ENCODE results near the gene HERC5. TPM values are rescaled to one million over a fixed set of nuclear protein-coding genes. Genes with fewer than 3 reads are reported as not detected.

Gene HERC5
- total RNA-seq, 1 experiment from 2014 or later: 7.2 TPM

GRCh38 chr4:88467392-88467791 is 10.5 kb downstream of the HERC5 start:
- H3K9me3 ChIP-seq (ENCODE audit: control insufficient read depth in 1 of 2, insufficient read depth in 1 of 2, low read depth in 1 of 2, low read length in 2 of 2): no peaks in the 10 kb centered on the region
- no peaks in the 10 kb centered on the region for H3K9me2 ChIP-seq (ENCODE audit: insufficient read depth)
- H4K20me1 ChIP-seq (ENCODE audit: insufficient read depth): no peaks in the 10 kb centered on the region
- H2AFZ ChIP-seq (ENCODE audit: low read depth, low read length, poor library complexity, severe bottlenecking): no peak overlapping the region
- no peaks in the 10 kb centered on the region for H3K79me2 ChIP-seq (ENCODE audit: insufficient read depth, low read length)
- H3K27me3 ChIP-seq (ENCODE audit: insufficient read depth, low read length): no peaks in the 10 kb centered on the region
- POLR2A ChIA-PET: no interaction called here
- TF ChIP-seq ZFX (IDR thresholded peaks at IDR 0.05) (no peak), TCF7L2 (IDR thresholded peaks at IDR 0.05; ENCODE audit: borderline replicate concordance, extremely low read depth, insufficient read depth, insufficient read length) (no peak)
- no peaks in the 10 kb centered on the region; a peak in 1 of 4 replicates for H3K36me3 ChIP-seq (ENCODE audit: control insufficient read depth in 1 of 2, insufficient read depth in 2 of 2, low read length in 2 of 2)
- H3K27ac ChIP-seq (ENCODE audit: low read depth, low read length): no peak overlapping the region
- H3K9ac ChIP-seq (ENCODE audit: low read length): no peak overlapping the region
- no peak overlapping the region for H3K4me2 ChIP-seq (ENCODE audit: low read length)
- no TSS peak for BruUV-seq (replicated peaks)
- H3K4me3 ChIP-seq (replicated peaks in 1 of 2; ENCODE audit: low read depth in 1 of 2, low read length in 2 of 2): no peak overlapping the region
- intact Hi-C loops (cut with micrococcal nuclease): no loop called here
- RAD21 ChIA-PET (ENCODE audit: low non-redundant PET in 1 of 2, low total read pairs in 2 of 2, uncharacterized antibody in 2 of 2, unreplicated experiment in 2 of 2): no interaction called here
- CTCF ChIA-PET: no interaction called here
- DNase-seq (ENCODE audit: low read depth, low spot score) (no peak), ATAC-seq (no peak)
- no peaks in the 10 kb centered on the region for H3K4me1 ChIP-seq (ENCODE audit: control insufficient read depth in 1 of 2, insufficient read depth in 2 of 2, low read length in 2 of 2)

DNA sequence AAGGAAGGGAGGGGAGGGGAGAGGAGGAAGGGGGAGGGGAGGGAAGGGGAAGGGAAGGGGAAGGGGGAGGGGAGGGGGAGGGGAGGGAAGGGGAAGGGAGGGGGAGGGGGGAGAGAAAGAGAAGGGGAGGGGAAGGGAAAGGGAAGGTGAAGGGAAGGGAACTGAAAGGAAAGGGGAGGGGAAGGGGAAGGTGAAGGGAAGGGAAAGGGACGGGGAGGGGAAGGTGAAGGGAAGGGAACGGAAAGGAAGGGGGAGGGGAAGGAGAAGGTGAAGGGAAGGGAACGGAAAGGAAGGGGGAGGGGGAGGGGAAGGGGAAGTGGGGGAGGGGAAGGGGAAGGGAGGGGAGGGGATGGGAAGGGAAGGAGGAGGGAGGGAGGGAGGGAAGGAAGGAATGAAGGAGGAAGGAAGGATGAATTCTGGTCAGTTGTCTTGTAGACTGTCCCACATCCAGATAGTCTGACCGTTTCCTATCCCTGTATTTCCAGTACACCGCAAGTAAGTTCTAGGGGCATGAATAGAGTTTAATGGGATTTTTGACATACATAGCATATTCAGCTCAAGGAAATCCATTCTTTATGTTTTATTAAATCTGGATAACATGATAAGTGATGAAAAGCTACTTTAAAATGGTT is 20.4 kb downstream of the HERC5 start:
- ChIA-PET CTCF (no interaction called here), POLR2A (no interaction called here), RAD21 (ENCODE audit: low non-redundant PET in 1 of 2, low total read pairs in 2 of 2, uncharacterized antibody in 2 of 2, unreplicated experiment in 2 of 2) (no interaction called here)
- H3K4me3 ChIP-seq (replicated peaks in 1 of 2; ENCODE audit: low read depth in 1 of 2, low read length in 2 of 2): no peak overlapping the region
- no peaks in the 10 kb centered on the region for H3K9me2 ChIP-seq (ENCODE audit: insufficient read depth)
- no peaks in the 10 kb centered on the region for H3K79me2 ChIP-seq (ENCODE audit: insufficient read depth, low read length)
- no peaks in the 10 kb centered on the region for H4K20me1 ChIP-seq (ENCODE audit: insufficient read depth)
- no TSS peak for BruUV-seq (replicated peaks)
- no peaks in the 10 kb centered on the region for H3K4me1 ChIP-seq (ENCODE audit: control insufficient read depth in 1 of 2, insufficient read depth in 2 of 2, low read length in 2 of 2)
- no peak overlapping the region for H2AFZ ChIP-seq (ENCODE audit: low read depth, low read length, poor library complexity, severe bottlenecking)
- intact Hi-C loops (cut with micrococcal nuclease): no loop called here
- H3K27ac ChIP-seq (ENCODE audit: low read depth, low read length): no peak overlapping the region
- no peaks in the 10 kb centered on the region for H3K9me3 ChIP-seq (ENCODE audit: control insufficient read depth in 1 of 2, insufficient read depth in 1 of 2, low read depth in 1 of 2, low read length in 2 of 2)
- no peaks in the 10 kb centered on the region for H3K27me3 ChIP-seq (ENCODE audit: insufficient read depth, low read length)
- TF ChIP-seq REST (IDR thresholded peaks at IDR 0.05; ENCODE audit: low read depth): no peak
- no peak for TF ChIP-seq JUND (IDR thresholded peaks at IDR 0.05)
- no peak for TF ChIP-seq ELF1 (IDR thresholded peaks at IDR 0.05; ENCODE audit: borderline replicate concordance, low read depth)
- TF ChIP-seq RAD21 (IDR thresholded peaks at IDR 0.05; ENCODE audit: low read depth): no peak
- no peak for TF ChIP-seq POLR2A (IDR thresholded peaks at IDR 0.05; ENCODE audit: borderline replicate concordance, extremely low read depth, insufficient read depth, insufficient read length)
- TF ChIP-seq SP1 (IDR thresholded peaks at IDR 0.05; ENCODE audit: low read depth): no peak
- TF ChIP-seq, protein P1, sequence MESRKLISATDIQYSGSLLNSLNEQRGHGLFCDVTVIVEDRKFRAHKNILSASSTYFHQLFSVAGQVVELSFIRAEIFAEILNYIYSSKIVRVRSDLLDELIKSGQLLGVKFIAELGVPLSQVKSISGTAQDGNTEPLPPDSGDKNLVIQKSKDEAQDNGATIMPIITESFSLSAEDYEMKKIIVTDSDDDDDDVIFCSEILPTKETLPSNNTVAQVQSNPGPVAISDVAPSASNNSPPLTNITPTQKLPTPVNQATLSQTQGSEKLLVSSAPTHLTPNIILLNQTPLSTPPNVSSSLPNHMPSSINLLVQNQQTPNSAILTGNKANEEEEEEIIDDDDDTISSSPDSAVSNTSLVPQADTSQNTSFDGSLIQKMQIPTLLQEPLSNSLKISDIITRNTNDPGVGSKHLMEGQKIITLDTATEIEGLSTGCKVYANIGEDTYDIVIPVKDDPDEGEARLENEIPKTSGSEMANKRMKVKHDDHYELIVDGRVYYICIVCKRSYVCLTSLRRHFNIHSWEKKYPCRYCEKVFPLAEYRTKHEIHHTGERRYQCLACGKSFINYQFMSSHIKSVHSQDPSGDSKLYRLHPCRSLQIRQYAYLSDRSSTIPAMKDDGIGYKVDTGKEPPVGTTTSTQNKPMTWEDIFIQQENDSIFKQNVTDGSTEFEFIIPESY (IDR thresholded peaks at IDR 0.05; ENCODE audit: extremely low read depth, insufficient replicate concordance, low read length): no peak
- TF ChIP-seq SRF (IDR thresholded peaks at IDR 0.05; ENCODE audit: low read depth): no peak
- H3K4me2 ChIP-seq (ENCODE audit: low read length): no peak overlapping the region
- no peaks in the 10 kb centered on the region for H3K36me3 ChIP-seq (ENCODE audit: control insufficient read depth in 1 of 2, insufficient read depth in 2 of 2, low read length in 2 of 2)
- H3K9ac ChIP-seq (ENCODE audit: low read length): no peak overlapping the region
- no peak for ATAC-seq
- DNase-seq (ENCODE audit: low read depth, low spot score): no peak
